Heart left ventricle (tissue), 16 donors: ENCODE data around the gene GREB1. TPM values are rescaled to one million over a fixed set of nuclear protein-coding genes. Genes with fewer than 3 reads are reported as not detected.

Experiments
- ATAC-seq, 4 donors: fragments of 200-7000 bp; cut with Tn5 transposase; one replicate each; pipeline ENCODE4 v1.9.1; 2020 to 2022; ENCODE audit warnings: moderate library complexity in 4 of 4, mild to moderate bottlenecking in 3 of 4, moderate number of reproducible peaks in 1 of 4
- DNase-seq, 5 donors: peaks; one replicate each; pipeline ENCODE4 v3.0.0-alpha.2; 2020
- H3K27ac ChIP-seq, 12 donors: fragments of 200-600 bp; sonication (generic) in 4 of 12; one replicate each; pipeline versions ENCODE4 v1.5.0 to v1.8.0; 2016 to 2022; ENCODE audit warnings: mild to moderate bottlenecking in 2 of 12
- H3K27me3 ChIP-seq, 9 donors: fragments of 200-600 bp; sonication (generic) in 2 of 9; one replicate each; pipeline versions ENCODE4 v1.5.1 to v1.8.0; 2016 to 2022; ENCODE audit warnings: mild to moderate bottlenecking in 3 of 9
- H3K36me3 ChIP-seq, 9 donors: fragments of 200-600 bp; sonication (generic) in 2 of 9; one replicate each; pipeline versions ENCODE4 v1.5.0 to v1.8.0; 2018 to 2022; ENCODE audit warnings: mild to moderate bottlenecking in 2 of 9
- H3K4me1 ChIP-seq, 12 donors: fragments of 200-600 bp; sonication (generic) in 4 of 12; one replicate each; pipeline versions ENCODE4 v1.5.0 to v1.8.0; 2016 to 2022; ENCODE audit warnings: mild to moderate bottlenecking in 3 of 12
- H3K4me3 ChIP-seq, 12 donors: fragments of 200-600 bp; sonication (generic) in 4 of 12; one replicate each; pipeline versions ENCODE4 v1.5.0 to v1.8.0; 2017 to 2022; ENCODE audit warnings: mild to moderate bottlenecking in 9 of 12, moderate library complexity in 4 of 12
- H3K9me3 ChIP-seq, 12 donors: fragments of 200-600 bp; sonication (generic) in 4 of 12; one replicate each; pipeline versions ENCODE4 v1.5.0 to v1.8.0; 2016 to 2022; ENCODE audit warnings: mild to moderate bottlenecking in 1 of 12
- CTCF ChIP-seq, 12 donors: fragments of 200-600 bp; sonication (generic) in 4 of 12; IDR thresholded peaks; one replicate each; pipeline versions ENCODE4 v1.5.0 to v1.8.0; 2018 to 2022; ENCODE audit warnings: antibody characterized with exemption in 12 of 12, mild to moderate bottlenecking in 5 of 12
- POLR2A ChIP-seq, 2 donors: fragments of 450-650 bp; IDR thresholded peaks; one replicate each; pipeline ENCODE4 v1.6.1; 2017; ENCODE audit warnings: antibody characterized with exemption in 2 of 2, mild to moderate bottlenecking in 2 of 2, moderate library complexity in 2 of 2
- WGBS, 4 donors: extraction: QIAGEN DNeasy Blood & Tissue Kit in 2 of 4; methylation state at CpG; one replicate each; pipeline versions ENCODE4 v1.1.5 to v1.1.7; 2013 to 2018; 5-methylcytosine and 5-hydroxymethylcytosine counted together
- intact Hi-C, 10 donors: fragments of 100-400 bp; cut with DNase I; formaldehyde crosslinking; loops; one replicate each; pipeline versions ENCODE4 v1.11.1 to v1.14.2; 2022
- polyA plus RNA-seq, 2 donors: library from polyadenylated mRNA; stranded (reverse); fragments of 200-250 nt; gene quantifications; one replicate each; pipeline ENCODE4 v1.2.3, GENCODE V29; 2013
- total RNA-seq, 9 donors: library from RNA; depleted of rRNA in 2 of 9; stranded (reverse); fragments of >200 nt in 2 of 9; fragmentation: NEBNext Ultra II Directional in 3 of 9; extraction: Animal tissue kit (Norgen Biotek cat#: 25700) in 3 of 9; gene quantifications; one replicate each; pipeline versions ENCODE4 v1.1.0 to v1.2.4, GENCODE V29; 2016 to 2023
- donor health status: ischemic (EF 13 %, LVEDD 7.1; RV severe dilation, severe dysfunction).
- donor health status: healthy with polysubstance abuse.
- donor health status: DM: no; HTN: yes; CAD: no.
- donor health status: DM: no; HTN: no; CAD: no.
- donor health status: ischemic (EF 25% LVEDD 6.9; RV normal size, moderate dysfunction).
- donor health status: ischemic (EF 25% LVEDD 5.7; RV mildly dilated, moderate dysfunction).
- donor health status: healthy.
- donor health status: DM: yes; HTN: yes; CAD: no.
- donor health status: ischemic (EF 35%, LVEDD 5.7; RV mildly dilated, moderate dysfunction).
- donor health status: nonischemic (EF 11% LVEDD 7.7; RV severe dilation, severe dysfunction).
- donor health status: DM: yes; HTN: yes; CAD: no.
- donor health status: PGD.
- donor health status: ischemic (EF 29% LVEDD 5.4; RV normal size, mild dysfunction).
- donor health status: nonischemic (EF 23%, LVEDD 6.1; RV moderate dilation, normal function).

The GREB1 gene
- total and polyA plus RNA-seq, 11 donors = 1.4 to 11.5 (median 5.6) TPM

- ATAC-seq = no peak
- H3K9me3 ChIP-seq = no peaks in the 10 kb centered on the region
- H3K4me3 ChIP-seq = no peak overlapping the region
- DNase-seq = no peak
- peaks cover 0 to 18% (median 0%) of the 10 kb centered on the region in 9 donors for H3K27me3 ChIP-seq
- H3K36me3 ChIP-seq = no peaks in the 10 kb centered on the region
- no peak overlapping the region for H3K27ac ChIP-seq
- WGBS, 4 donors = 85 to 92% (median 89%) methylated on average over 7 of the region's 7 CpGs
- intact Hi-C loops = no loop called here
- TF ChIP-seq POLR2A (IDR thresholded peaks at IDR 0.05) (no peak), CTCF (IDR thresholded peaks at IDR 0.05) (no peak)
- peaks cover 0 to under 1% (median 0%) of the 10 kb centered on the region in 12 donors for H3K4me1 ChIP-seq
Observed at GRCh38 chr2:11534071-11534745, 363 bp downstream of the GREB1 start.

GRCh38 chr2:11534746-11535484, 1.1 kb downstream of the GREB1 start:
- Histone ChIP-seq H3K36me3 (no peaks in the 10 kb centered on the region), H3K4me1 (peaks cover 0 to 8% (median 3%) of the 10 kb centered on the region in 12 donors), H3K4me3 (no peak overlapping the region), H3K27me3 (peaks cover 0 to 18% (median 0%) of the 10 kb centered on the region in 9 donors), H3K27ac (no peak overlapping the region), H3K9me3 (no peaks in the 10 kb centered on the region)
- WGBS, 4 donors = 81 to 84% (median 81%) methylated on average over 7 of the region's 7 CpGs
- intact Hi-C loops = no loop called here
- ATAC-seq = no peak
- DNase-seq = no peak
- TF ChIP-seq CTCF (IDR thresholded peaks at IDR 0.05) (no peak), POLR2A (IDR thresholded peaks at IDR 0.05) (no peak)

GRCh38 chr2:11535899-11536344, 2.1 kb downstream of the GREB1 start:
- H3K4me1 ChIP-seq = peaks cover 0 to 15% (median 8%) of the 10 kb centered on the region in 12 donors
- intact Hi-C loops = no loop called here
- TF ChIP-seq CTCF (IDR thresholded peaks at IDR 0.05) (no peak), POLR2A (IDR thresholded peaks at IDR 0.05) (no peak)
- H3K9me3 ChIP-seq = no peaks in the 10 kb centered on the region
- H3K27ac ChIP-seq = no peak overlapping the region
- no peak for ATAC-seq
- no peak for DNase-seq
- no peaks in the 10 kb centered on the region for H3K36me3 ChIP-seq
- no peak overlapping the region for H3K4me3 ChIP-seq
- WGBS, 4 donors = 72 to 89% (median 86%) methylated on average over 7 of the region's 7 CpGs
- H3K27me3 ChIP-seq = peaks cover 0 to 18% (median 0%) of the 10 kb centered on the region in 9 donors

GRCh38 chr2:11537951-11538350, 4.1 kb downstream of the GREB1 start:
- peaks cover 0 to 15% (median 8%) of the 10 kb centered on the region in 12 donors for H3K4me1 ChIP-seq
- WGBS, 4 donors = 94 to 95% (median 95%) methylated on average over 13 of the region's 13 CpGs
- no peak overlapping the region for H3K27ac ChIP-seq
- DNase-seq (no peak), ATAC-seq (no peak)
- H3K4me3 ChIP-seq = no peak overlapping the region
- intact Hi-C loops = no loop called here
- H3K36me3 ChIP-seq = no peaks in the 10 kb centered on the region
- H3K27me3 ChIP-seq = peaks cover 0 to 12% (median 0%) of the 10 kb centered on the region in 9 donors
- H3K9me3 ChIP-seq = no peaks in the 10 kb centered on the region
- TF ChIP-seq POLR2A (IDR thresholded peaks at IDR 0.05) (no peak), CTCF (IDR thresholded peaks at IDR 0.05) (no peak)
